Upper lobe of left lung (tissue), 4 donors: ENCODE measurements around the gene KRT35.

Experiments used
- CTCF ChIP-seq, 6 experiments: fragments of 450-650 bp in 4 of 6; fragments of 200-600 bp in 2 of 6; sonication (generic) in 2 of 6; IDR thresholded peaks; one replicate each; pipeline ENCODE4 v1.5.1; 2016 to 2019; ENCODE audit warnings: antibody characterized with exemption in 6 of 6
- EP300 ChIP-seq, 4 donors: sonication (generic); formaldehyde crosslinking; IDR thresholded peaks; one replicate each; pipeline ENCODE4 v1.5.1; 2017; ENCODE audit warnings: antibody characterized with exemption in 4 of 4, control low read depth in 2 of 4
- POLR2AphosphoS5 ChIP-seq, 2 donors: sonication (generic); formaldehyde crosslinking; IDR thresholded peaks; one replicate each; pipeline ENCODE4 v1.5.1; 2017; ENCODE audit warnings: antibody characterized with exemption in 2 of 2

DNA sequence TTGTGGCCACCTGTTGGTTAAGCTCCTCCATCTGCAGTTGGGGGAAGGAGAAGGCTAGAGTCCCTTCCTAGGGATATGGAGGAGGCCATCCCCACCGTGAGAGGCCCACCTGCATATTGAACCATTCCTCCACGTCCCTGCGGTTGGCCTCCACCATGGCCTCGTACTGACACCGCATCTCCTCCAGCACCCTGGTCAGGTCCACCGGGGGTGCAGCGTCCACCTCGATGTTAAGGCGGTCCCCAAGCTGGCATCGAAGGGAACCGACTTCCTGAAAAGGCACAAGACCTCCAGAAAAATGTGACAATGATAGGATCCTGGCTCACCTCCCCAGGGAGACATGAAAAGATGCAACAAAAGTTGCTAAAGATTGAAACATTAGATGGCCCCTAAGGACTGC, 16.8 kb downstream of the KRT35 start:
- TF ChIP-seq CTCF (IDR thresholded peaks at IDR 0.05) (no peak), EP300 (IDR thresholded peaks at IDR 0.05) (no peak), POLR2AphosphoS5 (IDR thresholded peaks at IDR 0.05) (no peak)
